Fibroblast of lung (primary cell): Measurements from ENCODE around the gene RTN4RL2. TPM values are rescaled to one million over a fixed set of nuclear protein-coding genes. Genes with fewer than 3 reads are reported as not detected.
A peak's percentile ranks its signal among the peaks of the same experiment; 100 is the strongest.

Source experiments
- DNase-seq, 2 donors: peaks; one replicate each; pipeline versions ENCODE4 v3.0.0 to v3.0.0-alpha.2; 2010; ENCODE audit warnings: low read depth in 2 of 2
- H2AFZ ChIP-seq: 2 replicates; pipeline ENCODE4 v1.5.1; 2012; ENCODE audit warnings: low read length, control low read depth, inconsistent platforms
- H3K27ac ChIP-seq: 2 replicates; pipeline ENCODE4 v1.5.1; 2011; ENCODE audit warnings: low read length, control low read depth; ENCODE audit not compliant: insufficient read depth
- H3K27me3 ChIP-seq: 2 replicates; pipeline ENCODE4 v1.5.1; 2011; ENCODE audit warnings: mild to moderate bottlenecking, low read length; ENCODE audit not compliant: control insufficient read depth, insufficient read depth
- H3K36me3 ChIP-seq: 2 replicates; pipeline ENCODE4 v1.5.1; 2011; ENCODE audit warnings: low read length; ENCODE audit not compliant: control insufficient read depth, insufficient read depth
- H3K4me1 ChIP-seq: 2 replicates; pipeline ENCODE4 v1.5.1; 2011; ENCODE audit warnings: low read length; ENCODE audit not compliant: control insufficient read depth, insufficient read depth; ENCODE audit errors: extremely low read depth
- H3K4me2 ChIP-seq: 2 replicates; pipeline ENCODE4 v1.5.1; 2011; ENCODE audit warnings: low read length, control low read depth; ENCODE audit not compliant: insufficient read depth; ENCODE audit errors: extremely low read depth
- H3K4me3 ChIP-seq, 4 experiments: fragments of 200-600 bp in 1 of 4; sonication (generic) in 1 of 4; replicated peaks in 1 of 4; 2 replicates each; pipeline ENCODE4 v1.5.1; 2011 to 2016; ENCODE audit warnings: low read length in 4 of 4, low read depth in 3 of 4, mild to moderate bottlenecking in 3 of 4, control low read depth in 2 of 4, inconsistent platforms in 1 of 4, mixed read lengths in 1 of 4; ENCODE audit not compliant: insufficient read depth in 1 of 4; ENCODE audit errors: control extremely low read depth in 1 of 4
- H3K79me2 ChIP-seq: 2 replicates; pipeline ENCODE4 v1.5.1; 2012; ENCODE audit warnings: mild to moderate bottlenecking, low read length, inconsistent platforms; ENCODE audit not compliant: control insufficient read depth, insufficient read depth
- H3K9ac ChIP-seq: 2 replicates; pipeline ENCODE4 v1.5.1; 2011; ENCODE audit warnings: mild to moderate bottlenecking, low read length, control low read depth; ENCODE audit not compliant: insufficient read depth
- H3K9me3 ChIP-seq: 2 replicates; pipeline ENCODE4 v1.5.1; 2012; ENCODE audit warnings: low read depth, low read length; ENCODE audit not compliant: control insufficient read depth, insufficient read depth
- H4K20me1 ChIP-seq: 2 replicates; pipeline ENCODE4 v1.5.1; 2011; ENCODE audit warnings: low read length; ENCODE audit not compliant: control insufficient read depth, insufficient read depth; ENCODE audit errors: extremely low read depth
- CTCF ChIP-seq, 2 donors: IDR thresholded peaks in 1 of 2; conservative IDR thresholded peaks in 1 of 2; 1 replicate in 1 of 2; 2 replicates in 1 of 2; pipeline ENCODE4 v1.5.1; 2011 to 2012; ENCODE audit warnings: low read length in 2 of 2, control low read depth in 1 of 2, inconsistent platforms in 1 of 2, low read depth in 1 of 2, mild to moderate bottlenecking in 1 of 2
- EZH2 ChIP-seq: IDR thresholded peaks from 2 replicates; pipeline ENCODE4 v1.5.1; 2012; ENCODE audit warnings: low read length, control low read depth, mild to moderate bottlenecking; ENCODE audit errors: missing control alignments
- polyA plus RNA-seq, 2 donors: library from polyadenylated mRNA; depleted of rRNA in 1 of 2; stranded (reverse) in 1 of 2; unstranded in 1 of 2; fragments of >200 nt; gene quantifications; 2 replicates each; pipeline ENCODE4 v1.2.1, GENCODE V29; 2011 to 2012; ENCODE audit warnings: missing spikeins in 1 of 2
- total RNA-seq: library from RNA; depleted of rRNA; stranded (reverse); fragments of >200 nt; gene quantifications from 2 replicates; pipeline ENCODE4 v1.2.1, GENCODE V29; 2014

The RTN4RL2 gene
- total and polyA plus RNA-seq, 2 donors (not counting 1 experiment from before 2014, with no cell fraction given): 0.17 to 0.27 TPM

GRCh38 chr11:57416436-57416835 is 43.9 kb upstream of the RTN4RL2 start:
- Histone ChIP-seq H3K9ac (no peak overlapping the region), H3K27me3 (no peaks in the 10 kb centered on the region), H3K4me1 (no peaks in the 10 kb centered on the region), H3K9me3 (no peaks in the 10 kb centered on the region), H3K4me3 (no peak overlapping the region), H3K27ac (no peak overlapping the region), H3K79me2 (no peaks in the 10 kb centered on the region), H3K36me3 (peaks cover 6% of the 10 kb centered on the region), H2AFZ (no peak overlapping the region), H3K4me2 (no peak overlapping the region), H4K20me1 (no peaks in the 10 kb centered on the region)
- TF ChIP-seq EZH2: no peak
- TF ChIP-seq CTCF (conservative IDR thresholded peaks at IDR 0.05 in 1 of 2, IDR thresholded peaks at IDR 0.05 in 1 of 2; ENCODE audit: low read depth in 1 of 2, low read length in 2 of 2): no peak
- no peak for DNase-seq

- no peaks in the 10 kb centered on the region for H3K4me1 ChIP-seq
- no peak overlapping the region for H3K9ac ChIP-seq
- no peak overlapping the region for H3K4me2 ChIP-seq
- no peaks in the 10 kb centered on the region for H3K27me3 ChIP-seq
- H2AFZ ChIP-seq: no peak overlapping the region
- peaks cover 8% of the 10 kb centered on the region for H3K36me3 ChIP-seq
- no peak overlapping the region for H3K27ac ChIP-seq
- no peaks in the 10 kb centered on the region for H3K9me3 ChIP-seq
- no peaks in the 10 kb centered on the region for H4K20me1 ChIP-seq
- peak; percentile 61 to 62 for DNase-seq
- no peak for TF ChIP-seq CTCF (conservative IDR thresholded peaks at IDR 0.05 in 1 of 2, IDR thresholded peaks at IDR 0.05 in 1 of 2; ENCODE audit: low read depth in 1 of 2, low read length in 2 of 2)
- TF ChIP-seq EZH2: no peak
- no peaks in the 10 kb centered on the region for H3K79me2 ChIP-seq
- no peak overlapping the region for H3K4me3 ChIP-seq
These were observed 43.3 kb upstream of the RTN4RL2 start for GRCh38 chr11:57417056-57417455.

GRCh38 chr11:57418131-57418530 is 42.2 kb upstream of the RTN4RL2 start:
- no peaks in the 10 kb centered on the region for H3K4me1 ChIP-seq
- H3K4me2 ChIP-seq: no peak overlapping the region
- H3K4me3 ChIP-seq: no peak overlapping the region
- no peak overlapping the region for H3K9ac ChIP-seq
- no peak for DNase-seq
- H2AFZ ChIP-seq: no peak overlapping the region
- no peaks in the 10 kb centered on the region for H3K79me2 ChIP-seq
- H3K27me3 ChIP-seq: no peaks in the 10 kb centered on the region
- H4K20me1 ChIP-seq: no peaks in the 10 kb centered on the region
- peaks cover 10% of the 10 kb centered on the region for H3K36me3 ChIP-seq
- H3K9me3 ChIP-seq: no peaks in the 10 kb centered on the region
- no peak overlapping the region for H3K27ac ChIP-seq
- TF ChIP-seq CTCF (conservative IDR thresholded peaks at IDR 0.05 in 1 of 2, IDR thresholded peaks at IDR 0.05 in 1 of 2; ENCODE audit: low read depth in 1 of 2, low read length in 2 of 2) (no peak), EZH2 (no peak)
